Measurements from ENCODE around the gene SAP130. TPM values are rescaled to one million over a fixed set of nuclear protein-coding genes. Genes with fewer than 3 reads are reported as not detected.

SAP130 gene
- total and polyA plus RNA-seq, 2 of the 8 experiments (the other 6 are each of a cell fraction or from before 2014, with no cell fraction given) = 51.4 to 54.3 TPM

DNA sequence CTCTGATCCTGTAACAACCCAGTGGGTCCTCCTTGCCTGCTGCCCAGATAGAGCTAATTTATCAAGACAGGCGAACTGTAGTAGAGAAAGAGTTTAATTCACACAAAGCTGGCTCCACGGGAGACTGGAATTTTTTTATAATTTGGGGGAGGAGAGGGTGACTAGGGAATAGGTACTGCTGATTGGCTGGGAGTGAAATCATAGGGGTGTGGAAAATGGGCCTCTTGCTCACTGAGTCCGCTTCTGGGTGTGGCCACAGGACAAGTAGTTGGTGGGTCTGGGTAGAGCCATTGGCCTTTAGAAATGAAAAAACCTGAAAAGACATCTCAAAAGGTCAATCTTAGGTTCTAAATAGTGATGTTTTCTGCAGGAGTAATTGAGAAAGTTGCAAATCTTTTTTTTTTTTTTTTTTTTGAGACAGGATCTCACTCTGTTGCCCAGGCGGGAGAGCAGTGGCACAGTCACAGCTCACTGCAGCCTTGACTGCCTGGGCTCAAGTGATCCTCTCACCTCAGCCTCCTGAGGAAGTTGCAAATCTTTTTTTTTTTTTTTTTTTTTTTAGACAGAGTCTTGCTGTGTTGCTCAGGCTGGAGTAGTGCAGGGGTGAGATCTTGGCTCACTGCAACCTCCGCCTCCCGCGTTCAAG, 48.7 kb upstream of the SAP130 start:
- Histone ChIP-seq H3K4me3 (ENCODE audit: extremely low read depth in 1 of 4, insufficient read depth in 2 of 4, low read depth in 3 of 4, low read length in 4 of 4) (no peak overlapping the region), H3K14ac (ENCODE audit: insufficient read length) (no peak overlapping the region), H2BK120ac (replicated peaks; ENCODE audit: low read depth, low read length) (no peak overlapping the region), H3K4me1 (replicated peaks in 1 of 4; ENCODE audit: control insufficient read depth in 3 of 4, insufficient read depth in 4 of 4, low read length in 3 of 4) (no peaks in the 10 kb centered on the region), H3K27ac (ENCODE audit: low read depth, low read length) (no peak overlapping the region), H3K36me3 (ENCODE audit: control insufficient read depth in 2 of 4, insufficient read depth in 4 of 4, low read length in 3 of 4) (no peaks in the 10 kb centered on the region), H3K27me3 (replicated peaks in 1 of 4; ENCODE audit: control insufficient read depth in 3 of 4, extremely low read depth in 1 of 4, insufficient read depth in 3 of 4, low read length in 3 of 4) (no peaks in the 10 kb centered on the region), H4K8ac (ENCODE audit: extremely low read depth, insufficient read depth, low read length) (no peak overlapping the region), H3K79me1 (ENCODE audit: low read depth, low read length) (no peaks in the 10 kb centered on the region), H2AFZ (ENCODE audit: low read length) (no peak overlapping the region), H3K56ac (replicated peaks; ENCODE audit: insufficient read length, low read depth, low read length) (no peak overlapping the region), H3K4ac (replicated peaks; ENCODE audit: insufficient read length, low read depth, low read length) (no peak overlapping the region), H3K4me2 (ENCODE audit: insufficient read depth in 1 of 2, low read depth in 2 of 2, low read length in 2 of 2) (no peak overlapping the region), H2BK15ac (ENCODE audit: low read length) (no peak overlapping the region), H3K9ac (replicated peaks in 1 of 4; ENCODE audit: extremely low read depth in 1 of 4, low read depth in 3 of 4, low read length in 3 of 4) (no peak overlapping the region), H3K18ac (ENCODE audit: extremely low read depth, low read length) (no peak overlapping the region), H3K79me2 (ENCODE audit: control insufficient read depth in 1 of 2, insufficient read depth in 2 of 2, low read length in 2 of 2) (no peaks in the 10 kb centered on the region), H3K23me2 (ENCODE audit: low read depth, low read length) (no peaks in the 10 kb centered on the region), H2AK5ac (ENCODE audit: low read depth, low read length) (no peak overlapping the region), H4K20me1 (replicated peaks in 1 of 2; ENCODE audit: control insufficient read depth in 1 of 2, insufficient read depth in 2 of 2, low read length in 2 of 2) (no peaks in the 10 kb centered on the region), H2BK20ac (ENCODE audit: low read length) (no peak overlapping the region), H3K9me3 (ENCODE audit: insufficient read depth in 2 of 2, low read depth in 1 of 2, low read length in 1 of 2) (no peaks in the 10 kb centered on the region), H2BK12ac (ENCODE audit: low read depth, low read length) (no peak overlapping the region), H2BK5ac (ENCODE audit: low read depth, low read length) (no peak overlapping the region), H4K5ac (ENCODE audit: insufficient read length, low read depth, low read length) (no peak overlapping the region), H3K23ac (ENCODE audit: insufficient read length) (no peak overlapping the region), H4K91ac (replicated peaks; ENCODE audit: insufficient read length, low read length) (no peak overlapping the region)
- DNase-seq (ENCODE audit: low read depth in 1 of 2, low spot score in 2 of 2) (no peak), FAIRE-seq (no peak)
- CTCF ChIA-PET (ENCODE audit: partially characterized antibody) = interaction anchor here (0.6 to 1.2 kb wide), 4 partner anchors 12 to 229 kb away, joined by 3 to 6 read pairs (median 5); no protein-coding TSS in a partner anchor
- POLR2A ChIA-PET (ENCODE audit: partially characterized antibody) = no interaction called here
- WGBS, 2 experiments (ENCODE audit: extremely low coverage in 1 of 2, insufficient coverage in 1 of 2, insufficient read length in 1 of 2, insufficient replicate concordance in 2 of 2, low coverage in 1 of 2, low lambda C conversion rate in 2 of 2, missing lambda C conversion rate in 1 of 2) = 90% methylated on average over 7 of the region's 7 CpGs; no CpG with 5 or more reads in 1 of the 2 experiments
- TF ChIP-seq BCL11A (IDR thresholded peaks at IDR 0.05; ENCODE audit: low read depth in 2 of 2, low read length in 2 of 2) = no peak
- TF ChIP-seq, protein P1, sequence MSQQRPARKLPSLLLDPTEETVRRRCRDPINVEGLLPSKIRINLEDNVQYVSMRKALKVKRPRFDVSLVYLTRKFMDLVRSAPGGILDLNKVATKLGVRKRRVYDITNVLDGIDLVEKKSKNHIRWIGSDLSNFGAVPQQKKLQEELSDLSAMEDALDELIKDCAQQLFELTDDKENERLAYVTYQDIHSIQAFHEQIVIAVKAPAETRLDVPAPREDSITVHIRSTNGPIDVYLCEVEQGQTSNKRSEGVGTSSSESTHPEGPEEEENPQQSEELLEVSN (IDR thresholded peaks at IDR 0.05) = no peak
- TF ChIP-seq POU5F1 (IDR thresholded peaks at IDR 0.05; ENCODE audit: low read depth, low read length) = no peak
- TF ChIP-seq KDM5A (IDR thresholded peaks at IDR 0.05; ENCODE audit: low read length) = no peak
- no peak for TF ChIP-seq BACH1 (IDR thresholded peaks at IDR 0.05; ENCODE audit: low read length)
- no peak for TF ChIP-seq NANOG (IDR thresholded peaks at IDR 0.05; ENCODE audit: insufficient read depth, low read depth, low read length, poor library complexity, severe bottlenecking)
- no peak for TF ChIP-seq CBX5 (IDR thresholded peaks at IDR 0.05; ENCODE audit: low read depth, low read length)
- TF ChIP-seq SIN3A (conservative IDR thresholded peaks at IDR 0.05 in 1 of 2, IDR thresholded peaks at IDR 0.05 in 1 of 2; ENCODE audit: low read depth in 1 of 2, low read length in 2 of 2) = no peak
- TF ChIP-seq CBX8 (IDR thresholded peaks at IDR 0.05; ENCODE audit: borderline replicate concordance, low read depth, low read length) = no peak
- no peak for TF ChIP-seq EGR1 (IDR thresholded peaks at IDR 0.05; ENCODE audit: borderline replicate concordance, low read depth, low read length)
- TF ChIP-seq TBP (IDR thresholded peaks at IDR 0.05; ENCODE audit: low read depth, low read length) = no peak
- TF ChIP-seq CREB1 (IDR thresholded peaks at IDR 0.05) = no peak

Data from H1 (cell line).